ENCODE data around the gene LRRK1. TPM values are rescaled to one million over a fixed set of nuclear protein-coding genes. Genes with fewer than 3 reads are reported as not detected.

Gene LRRK1
- total RNA-seq, 3 donors from 2014 or later (not counting 1 experiment from before 2014, with no cell fraction given) = 1.2 to 5.5 (median 3.2) TPM

DNA sequence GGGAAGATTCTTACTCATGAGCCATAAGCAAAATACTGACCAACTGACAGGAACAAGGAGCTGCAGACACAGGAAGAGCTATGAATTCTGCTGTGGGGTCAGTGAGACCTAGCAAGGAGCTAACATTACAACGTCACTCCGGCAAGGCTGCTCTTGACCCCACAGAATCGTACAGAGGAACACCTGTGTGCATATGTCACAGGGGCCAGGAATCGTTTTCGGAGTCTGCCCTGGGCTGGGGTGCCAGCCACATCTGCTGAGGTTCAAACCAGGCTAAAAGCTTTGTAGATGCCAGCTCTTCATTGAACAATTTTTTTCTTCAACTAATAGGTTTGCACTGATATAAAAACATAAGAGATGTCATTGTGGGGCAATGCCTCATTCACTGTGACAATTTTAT is 82.6 kb downstream of the LRRK1 start:
- 91% methylated on average over 5 of the region's 5 CpGs for WGBS (ENCODE audit: insufficient coverage)
- H3K36me3 ChIP-seq (ENCODE audit: control insufficient read depth, insufficient read depth, low read length) = no peaks in the 10 kb centered on the region
- intact Hi-C loops (cut with micrococcal nuclease) = no loop called here

DNA sequence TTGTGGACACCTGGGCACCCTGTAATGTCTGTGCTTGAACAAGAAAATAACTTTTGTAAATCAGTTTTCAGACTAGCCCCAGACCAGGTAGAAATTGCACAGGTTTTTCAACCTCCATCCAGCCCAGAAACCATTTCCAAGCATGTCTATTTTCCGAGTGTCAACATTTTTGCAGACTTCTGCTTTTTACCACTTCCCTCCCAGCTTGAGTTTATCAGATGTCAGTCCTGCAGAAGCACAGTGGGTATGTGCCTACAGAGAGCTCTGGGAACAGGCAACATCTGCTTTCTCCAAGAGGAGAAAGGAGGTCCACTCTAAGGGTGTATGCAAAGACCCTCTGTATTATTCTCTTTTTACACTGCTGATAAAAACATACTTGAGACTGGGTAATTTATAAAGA is 83.9 kb downstream of the LRRK1 start:
- Histone ChIP-seq H3K36me3 (ENCODE audit: control insufficient read depth, insufficient read depth, low read length) (no peaks in the 10 kb centered on the region), H3K9me3 (ENCODE audit: control insufficient read depth, insufficient read depth, low read length) (no peaks in the 10 kb centered on the region), H3K4me3 (ENCODE audit: low read length) (no peak overlapping the region), H3K27me3 (ENCODE audit: control insufficient read depth, insufficient read depth, low read length) (no peaks in the 10 kb centered on the region), H3K27ac (ENCODE audit: low read length) (no peak overlapping the region), H3K4me1 (ENCODE audit: control insufficient read depth, insufficient read depth, low read length) (peaks cover 10% of the 10 kb centered on the region)
- Mint-ChIP-seq H3K27ac (no peak overlapping the region), H3K4me1 (peaks cover 9 to 11% of the 10 kb centered on the region in 2 donors), H3K27me3 (ENCODE audit: low read depth in 2 of 2) (peaks cover 18 to 27% of the 10 kb centered on the region in 2 donors), H3K36me3 (no peaks in the 10 kb centered on the region), H3K4me3 (no peak overlapping the region), H3K9me3 (no peaks in the 10 kb centered on the region)
- DNase-seq = no peak
- TF ChIP-seq, protein P1, sequence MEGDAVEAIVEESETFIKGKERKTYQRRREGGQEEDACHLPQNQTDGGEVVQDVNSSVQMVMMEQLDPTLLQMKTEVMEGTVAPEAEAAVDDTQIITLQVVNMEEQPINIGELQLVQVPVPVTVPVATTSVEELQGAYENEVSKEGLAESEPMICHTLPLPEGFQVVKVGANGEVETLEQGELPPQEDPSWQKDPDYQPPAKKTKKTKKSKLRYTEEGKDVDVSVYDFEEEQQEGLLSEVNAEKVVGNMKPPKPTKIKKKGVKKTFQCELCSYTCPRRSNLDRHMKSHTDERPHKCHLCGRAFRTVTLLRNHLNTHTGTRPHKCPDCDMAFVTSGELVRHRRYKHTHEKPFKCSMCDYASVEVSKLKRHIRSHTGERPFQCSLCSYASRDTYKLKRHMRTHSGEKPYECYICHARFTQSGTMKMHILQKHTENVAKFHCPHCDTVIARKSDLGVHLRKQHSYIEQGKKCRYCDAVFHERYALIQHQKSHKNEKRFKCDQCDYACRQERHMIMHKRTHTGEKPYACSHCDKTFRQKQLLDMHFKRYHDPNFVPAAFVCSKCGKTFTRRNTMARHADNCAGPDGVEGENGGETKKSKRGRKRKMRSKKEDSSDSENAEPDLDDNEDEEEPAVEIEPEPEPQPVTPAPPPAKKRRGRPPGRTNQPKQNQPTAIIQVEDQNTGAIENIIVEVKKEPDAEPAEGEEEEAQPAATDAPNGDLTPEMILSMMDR (IDR thresholded peaks at IDR 0.05) = no peak
- no peak for ATAC-seq
- WGBS (ENCODE audit: insufficient coverage) = 33% methylated on average over 1 of the region's 1 CpG
- intact Hi-C loops (cut with micrococcal nuclease) = no loop called here

More for the DNA sequence above, 82.6 kb downstream of the LRRK1 start:
- H3K36me3 Mint-ChIP-seq = no peaks in the 10 kb centered on the region
- H3K4me3 Mint-ChIP-seq = no peak overlapping the region
- no peaks in the 10 kb centered on the region for H3K4me1 Mint-ChIP-seq
- Histone ChIP-seq H3K27me3 (ENCODE audit: control insufficient read depth, insufficient read depth, low read length) (no peaks in the 10 kb centered on the region), H3K9me3 (ENCODE audit: control insufficient read depth, insufficient read depth, low read length) (no peaks in the 10 kb centered on the region), H3K4me1 (ENCODE audit: control insufficient read depth, insufficient read depth, low read length) (no peaks in the 10 kb centered on the region), H3K4me3 (ENCODE audit: low read length) (no peak overlapping the region), H3K27ac (ENCODE audit: low read length) (no peak overlapping the region)
- TF ChIP-seq, protein P1 (IDR thresholded peaks at IDR 0.05) = no peak
- peaks cover 18 to 28% of the 10 kb centered on the region in 2 donors for H3K27me3 Mint-ChIP-seq (ENCODE audit: low read depth in 2 of 2)
- H3K9me3 Mint-ChIP-seq = no peaks in the 10 kb centered on the region
- DNase-seq = no peak
- H3K27ac Mint-ChIP-seq = no peak overlapping the region
- no peak for ATAC-seq

DNA sequence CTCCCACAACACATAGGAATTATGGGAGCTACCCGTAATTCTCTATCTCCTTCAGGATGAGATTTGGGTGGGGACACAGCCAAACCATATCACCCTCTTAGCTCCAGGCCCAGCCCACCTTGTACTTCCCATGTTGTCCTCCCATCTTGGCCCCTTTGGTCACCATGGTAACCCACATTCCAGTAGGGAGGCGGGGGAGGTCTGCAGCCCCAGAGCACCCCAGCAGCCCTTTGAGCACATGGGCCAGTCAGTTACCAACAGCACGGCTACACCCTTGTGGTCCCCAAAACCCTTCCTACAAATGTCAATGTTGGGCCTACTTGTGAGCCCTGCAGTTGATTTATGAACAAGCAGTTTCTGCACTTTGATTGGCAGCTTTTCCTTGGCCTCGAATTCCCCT is 84.5 kb downstream of the LRRK1 start:
- DNase-seq = no peak
- Histone ChIP-seq H3K9me3 (ENCODE audit: control insufficient read depth, insufficient read depth, low read length) (no peaks in the 10 kb centered on the region), H3K4me3 (ENCODE audit: low read length) (no peak overlapping the region), H3K4me1 (ENCODE audit: control insufficient read depth, insufficient read depth, low read length) (peaks cover 16% of the 10 kb centered on the region), H3K36me3 (ENCODE audit: control insufficient read depth, insufficient read depth, low read length) (no peaks in the 10 kb centered on the region), H3K27ac (ENCODE audit: low read length) (no peak overlapping the region), H3K27me3 (ENCODE audit: control insufficient read depth, insufficient read depth, low read length) (no peaks in the 10 kb centered on the region)
- WGBS (ENCODE audit: insufficient coverage) = 86% methylated on average over 4 of the region's 4 CpGs
- no peak overlapping the region for H3K4me3 Mint-ChIP-seq
- TF ChIP-seq, protein P1 (IDR thresholded peaks at IDR 0.05) = no peak
- no peaks in the 10 kb centered on the region for H3K36me3 Mint-ChIP-seq
- H3K4me1 Mint-ChIP-seq = peaks cover 15 to 17% of the 10 kb centered on the region in 2 donors
- intact Hi-C loops (cut with micrococcal nuclease) = no loop called here
- peaks cover 13 to 27% of the 10 kb centered on the region in 2 donors for H3K27me3 Mint-ChIP-seq (ENCODE audit: low read depth in 2 of 2)
- H3K27ac Mint-ChIP-seq = no peak overlapping the region
- H3K9me3 Mint-ChIP-seq = no peaks in the 10 kb centered on the region
- ATAC-seq = no peak

DNA sequence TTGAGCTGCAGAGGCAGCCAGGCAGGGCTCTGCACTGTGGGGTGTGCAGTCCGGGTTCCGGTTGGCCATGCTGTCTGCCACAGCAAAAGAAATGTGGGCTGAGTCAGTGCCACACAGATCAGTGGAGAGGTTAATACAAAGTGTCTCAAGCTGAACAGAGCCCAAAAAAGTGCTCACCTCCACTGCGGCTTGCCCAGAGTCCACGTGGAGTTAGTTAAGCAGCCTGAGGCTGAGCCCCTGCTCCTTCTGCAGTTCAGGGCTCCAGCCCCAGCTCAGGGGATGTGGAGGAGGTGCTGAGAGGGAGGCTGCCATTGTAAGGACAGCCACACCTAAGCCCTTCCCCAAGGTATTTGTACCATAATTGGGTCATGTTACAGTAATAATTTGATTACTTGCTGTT is 85.3 kb downstream of the LRRK1 start:
- DNase-seq = no peak
- Histone ChIP-seq H3K36me3 (ENCODE audit: control insufficient read depth, insufficient read depth, low read length) (no peaks in the 10 kb centered on the region), H3K4me3 (ENCODE audit: low read length) (no peak overlapping the region), H3K27me3 (ENCODE audit: control insufficient read depth, insufficient read depth, low read length) (no peaks in the 10 kb centered on the region), H3K27ac (ENCODE audit: low read length) (no peak overlapping the region), H3K9me3 (ENCODE audit: control insufficient read depth, insufficient read depth, low read length) (no peaks in the 10 kb centered on the region), H3K4me1 (ENCODE audit: control insufficient read depth, insufficient read depth, low read length) (peaks cover 18% of the 10 kb centered on the region)
- TF ChIP-seq, protein P1 (IDR thresholded peaks at IDR 0.05) = no peak
- no peak overlapping the region for H3K27ac Mint-ChIP-seq
- ATAC-seq = no peak
- no peak overlapping the region for H3K4me3 Mint-ChIP-seq
- intact Hi-C loops (cut with micrococcal nuclease) = no loop called here
- WGBS (ENCODE audit: insufficient coverage) = 91% methylated on average over 4 of the region's 4 CpGs
- no peaks in the 10 kb centered on the region for H3K9me3 Mint-ChIP-seq
- H3K36me3 Mint-ChIP-seq = no peaks in the 10 kb centered on the region
- H3K4me1 Mint-ChIP-seq = peaks cover 16 to 18% of the 10 kb centered on the region in 2 donors
- peaks cover 13 to 22% of the 10 kb centered on the region in 2 donors for H3K27me3 Mint-ChIP-seq (ENCODE audit: low read depth in 2 of 2)

Measured in natural killer cell (primary cell).